SH-SY5Y (cell line): ENCODE results near the gene KCNK2.

Source experiments
- GATA2 ChIP-seq: IDR thresholded peaks from 2 replicates; pipeline ENCODE4 v1.6.1; 2011; ENCODE audit warnings: mild to moderate bottlenecking, low read depth, low read length
- GATA3 ChIP-seq: IDR thresholded peaks from 2 replicates; pipeline ENCODE4 v1.6.1; 2011; ENCODE audit warnings: low read depth, mild to moderate bottlenecking, low read length, moderate library complexity

- TF ChIP-seq GATA2 (no peak), GATA3 (no peak)
Measured at GRCh38 chr1:215241451-215241850, 158.9 kb downstream of the KCNK2 start.
